ENCODE data around the gene C4B.
"Not testable (repeated sequence)": the region's sequence is repeated elsewhere in the genome, so short reads cannot be mapped to it uniquely, and the experiment has no call there.

The C4B gene

GRCh38 chr6:32007086-32007485 is 7.5 kb upstream of the C4B start:
- H3K4me1 ChIP-seq (ENCODE audit: insufficient read depth, low read length); DNase-seq; H3K79me2 ChIP-seq (ENCODE audit: insufficient read depth, low read length); H3K36me3 ChIP-seq (ENCODE audit: insufficient read depth, low read length); H3K4me2 ChIP-seq (ENCODE audit: insufficient read depth, low read length); H4K20me1 ChIP-seq (ENCODE audit: insufficient read depth, low read length); H3K9me3 ChIP-seq (ENCODE audit: insufficient read depth, low read length, severe bottlenecking); H3K27me3 ChIP-seq (ENCODE audit: insufficient read depth, low read length, poor library complexity); ATAC-seq (ENCODE audit: insufficient read depth, low read depth); H3K4me3 ChIP-seq (ENCODE audit: low read depth in 1 of 2, low read length in 2 of 2); H3K27ac ChIP-seq (ENCODE audit: low read length); H3K9ac ChIP-seq (ENCODE audit: low read depth, low read length); H2AFZ ChIP-seq (ENCODE audit: low read depth, low read length): not testable (repeated sequence)

- not testable (repeated sequence) for ATAC-seq (ENCODE audit: insufficient read depth, low read depth)
These were observed 6.6 kb upstream of the C4B start for GRCh38 chr6:32008037-32008436.

GRCh38 chr6:32008616-32009015 is 6.0 kb upstream of the C4B start:
- not testable (repeated sequence) for DNase-seq; H3K79me2 ChIP-seq (ENCODE audit: insufficient read depth, low read length); H4K20me1 ChIP-seq (ENCODE audit: insufficient read depth, low read length); H3K9me3 ChIP-seq (ENCODE audit: insufficient read depth, low read length, severe bottlenecking); H3K4me3 ChIP-seq (ENCODE audit: low read depth in 1 of 2, low read length in 2 of 2); H3K4me1 ChIP-seq (ENCODE audit: insufficient read depth, low read length); H3K9ac ChIP-seq (ENCODE audit: low read depth, low read length); H3K27me3 ChIP-seq (ENCODE audit: insufficient read depth, low read length, poor library complexity); H2AFZ ChIP-seq (ENCODE audit: low read depth, low read length); H3K27ac ChIP-seq (ENCODE audit: low read length); ATAC-seq (ENCODE audit: insufficient read depth, low read depth); H3K4me2 ChIP-seq (ENCODE audit: insufficient read depth, low read length); H3K36me3 ChIP-seq (ENCODE audit: insufficient read depth, low read length)

More at GRCh38 chr6:32008037-32008436, 6.6 kb upstream of the C4B start:
- not testable (repeated sequence) for H3K4me1 ChIP-seq (ENCODE audit: insufficient read depth, low read length); H3K79me2 ChIP-seq (ENCODE audit: insufficient read depth, low read length); H2AFZ ChIP-seq (ENCODE audit: low read depth, low read length); DNase-seq; H4K20me1 ChIP-seq (ENCODE audit: insufficient read depth, low read length); H3K4me2 ChIP-seq (ENCODE audit: insufficient read depth, low read length); H3K4me3 ChIP-seq (ENCODE audit: low read depth in 1 of 2, low read length in 2 of 2); H3K9ac ChIP-seq (ENCODE audit: low read depth, low read length); H3K27me3 ChIP-seq (ENCODE audit: insufficient read depth, low read length, poor library complexity); H3K27ac ChIP-seq (ENCODE audit: low read length); H3K9me3 ChIP-seq (ENCODE audit: insufficient read depth, low read length, severe bottlenecking); H3K36me3 ChIP-seq (ENCODE audit: insufficient read depth, low read length)

- H3K79me2 ChIP-seq (ENCODE audit: insufficient read depth, low read length); H3K9ac ChIP-seq (ENCODE audit: low read depth, low read length); DNase-seq; ATAC-seq (ENCODE audit: insufficient read depth, low read depth); H3K4me2 ChIP-seq (ENCODE audit: insufficient read depth, low read length); H3K36me3 ChIP-seq (ENCODE audit: insufficient read depth, low read length); H3K27me3 ChIP-seq (ENCODE audit: insufficient read depth, low read length, poor library complexity); H3K4me1 ChIP-seq (ENCODE audit: insufficient read depth, low read length); H3K27ac ChIP-seq (ENCODE audit: low read length); H3K9me3 ChIP-seq (ENCODE audit: insufficient read depth, low read length, severe bottlenecking); H2AFZ ChIP-seq (ENCODE audit: low read depth, low read length); H4K20me1 ChIP-seq (ENCODE audit: insufficient read depth, low read length); H3K4me3 ChIP-seq (ENCODE audit: low read depth in 1 of 2, low read length in 2 of 2): not testable (repeated sequence)
These were observed 5.1 kb upstream of the C4B start for GRCh38 chr6:32009537-32009936.

GRCh38 chr6:32010856-32011530 is 3.6 kb upstream of the C4B start:
- H3K79me2 ChIP-seq (ENCODE audit: insufficient read depth, low read length); H3K4me3 ChIP-seq (ENCODE audit: low read depth in 1 of 2, low read length in 2 of 2); H3K36me3 ChIP-seq (ENCODE audit: insufficient read depth, low read length); H3K4me1 ChIP-seq (ENCODE audit: insufficient read depth, low read length); H3K27me3 ChIP-seq (ENCODE audit: insufficient read depth, low read length, poor library complexity); H3K9ac ChIP-seq (ENCODE audit: low read depth, low read length); H3K9me3 ChIP-seq (ENCODE audit: insufficient read depth, low read length, severe bottlenecking); ATAC-seq (ENCODE audit: insufficient read depth, low read depth); H3K27ac ChIP-seq (ENCODE audit: low read length); H3K4me2 ChIP-seq (ENCODE audit: insufficient read depth, low read length); H4K20me1 ChIP-seq (ENCODE audit: insufficient read depth, low read length); DNase-seq; H2AFZ ChIP-seq (ENCODE audit: low read depth, low read length): not testable (repeated sequence)

- not testable (repeated sequence) for H3K27ac ChIP-seq (ENCODE audit: low read length); H3K9ac ChIP-seq (ENCODE audit: low read depth, low read length); H3K4me2 ChIP-seq (ENCODE audit: insufficient read depth, low read length); H3K9me3 ChIP-seq (ENCODE audit: insufficient read depth, low read length, severe bottlenecking); H4K20me1 ChIP-seq (ENCODE audit: insufficient read depth, low read length); H3K4me3 ChIP-seq (ENCODE audit: low read depth in 1 of 2, low read length in 2 of 2); ATAC-seq (ENCODE audit: insufficient read depth, low read depth); H3K27me3 ChIP-seq (ENCODE audit: insufficient read depth, low read length, poor library complexity); H3K4me1 ChIP-seq (ENCODE audit: insufficient read depth, low read length); H2AFZ ChIP-seq (ENCODE audit: low read depth, low read length); H3K79me2 ChIP-seq (ENCODE audit: insufficient read depth, low read length); H3K36me3 ChIP-seq (ENCODE audit: insufficient read depth, low read length); DNase-seq
These were observed 1.5 kb upstream of the C4B start for GRCh38 chr6:32012941-32013617.

- H3K4me1 ChIP-seq (ENCODE audit: insufficient read depth, low read length); H2AFZ ChIP-seq (ENCODE audit: low read depth, low read length); H4K20me1 ChIP-seq (ENCODE audit: insufficient read depth, low read length); H3K36me3 ChIP-seq (ENCODE audit: insufficient read depth, low read length); H3K27ac ChIP-seq (ENCODE audit: low read length); H3K4me2 ChIP-seq (ENCODE audit: insufficient read depth, low read length); ATAC-seq (ENCODE audit: insufficient read depth, low read depth); DNase-seq; H3K27me3 ChIP-seq (ENCODE audit: insufficient read depth, low read length, poor library complexity); H3K4me3 ChIP-seq (ENCODE audit: low read depth in 1 of 2, low read length in 2 of 2); H3K9ac ChIP-seq (ENCODE audit: low read depth, low read length); H3K9me3 ChIP-seq (ENCODE audit: insufficient read depth, low read length, severe bottlenecking); H3K79me2 ChIP-seq (ENCODE audit: insufficient read depth, low read length): not testable (repeated sequence)
These were observed 857 bp upstream of the C4B start for GRCh38 chr6:32013738-32014137.

GRCh38 chr6:32022100-32022499 is 7.5 kb downstream of the C4B start:
- not testable (repeated sequence) for H3K9me3 ChIP-seq (ENCODE audit: insufficient read depth, low read length, severe bottlenecking); H3K36me3 ChIP-seq (ENCODE audit: insufficient read depth, low read length); H4K20me1 ChIP-seq (ENCODE audit: insufficient read depth, low read length); ATAC-seq (ENCODE audit: insufficient read depth, low read depth); H3K79me2 ChIP-seq (ENCODE audit: insufficient read depth, low read length); H3K4me2 ChIP-seq (ENCODE audit: insufficient read depth, low read length); DNase-seq; H2AFZ ChIP-seq (ENCODE audit: low read depth, low read length); H3K4me3 ChIP-seq (ENCODE audit: low read depth in 1 of 2, low read length in 2 of 2); H3K27me3 ChIP-seq (ENCODE audit: insufficient read depth, low read length, poor library complexity); H3K9ac ChIP-seq (ENCODE audit: low read depth, low read length); H3K27ac ChIP-seq (ENCODE audit: low read length); H3K4me1 ChIP-seq (ENCODE audit: insufficient read depth, low read length)
